Measurements from ENCODE around the gene FAH.
"Not testable (repeated sequence)": the region's sequence is repeated elsewhere in the genome, so short reads cannot be mapped to it uniquely, and the experiment has no call there.

Gene FAH

DNA sequence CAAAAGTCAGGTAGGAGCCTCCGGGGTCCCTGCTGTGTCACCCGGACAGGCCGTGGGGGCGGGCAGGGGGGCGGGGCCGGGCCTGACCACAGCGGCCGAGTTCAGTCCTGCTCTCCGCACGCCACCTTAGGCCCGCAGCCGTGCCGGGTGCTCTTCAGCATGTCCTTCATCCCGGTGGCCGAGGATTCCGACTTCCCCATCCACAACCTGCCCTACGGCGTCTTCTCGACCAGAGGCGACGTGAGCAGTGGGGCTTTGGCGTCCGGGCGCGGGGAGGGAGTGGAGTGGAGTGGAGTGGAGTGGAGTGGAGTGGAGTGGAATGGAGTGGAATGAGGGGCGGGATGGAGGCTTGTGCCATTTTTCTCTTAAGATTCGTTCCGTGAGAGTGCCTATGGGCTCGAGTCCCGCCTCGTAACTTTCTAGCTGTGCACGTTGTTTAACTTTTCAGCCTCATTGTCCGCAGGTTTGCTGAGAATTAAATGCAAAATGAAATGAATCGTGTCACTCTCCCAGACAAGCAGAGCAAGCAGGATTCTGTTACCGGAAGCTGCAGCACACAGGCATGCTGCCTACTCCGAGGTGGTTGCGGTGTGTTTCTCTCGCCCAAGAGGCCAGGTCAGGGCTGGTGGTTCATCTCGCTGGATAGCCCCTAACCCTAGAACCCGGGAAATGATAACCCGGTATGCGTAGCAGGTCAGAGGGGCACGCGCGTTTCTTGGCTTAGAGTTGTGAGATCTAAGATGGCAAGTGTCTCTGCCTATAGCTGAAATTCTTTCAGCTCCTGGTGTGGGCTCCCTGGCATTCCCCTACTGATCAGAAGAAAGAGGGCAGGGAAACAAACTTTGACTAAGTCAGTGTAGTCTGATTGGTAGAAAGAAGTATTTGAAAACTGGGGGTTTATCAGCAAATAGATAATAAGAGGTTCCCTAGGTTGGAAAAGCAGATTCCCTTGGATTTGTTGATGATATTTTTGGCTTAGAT is at the start of gene FAH:
Gene FAH (plus strand): TSS at position 104 of the 981 bp plus-strand sequence. CDS start 56 bp downstream, at position 160.
- no peak for DNase-seq

- DNase-seq: no peak
Observed at GRCh38 chr15:80105193-80105592, 47.6 kb upstream of the FAH start.

GRCh38 chr15:80105595-80105994 is 47.2 kb upstream of the FAH start:
- DNase-seq: no peak

- DNase-seq: no peak
Observed at GRCh38 chr15:80106051-80106450, 46.7 kb upstream of the FAH start.

GRCh38 chr15:80107204-80107603 is 45.6 kb upstream of the FAH start:
- no peak for DNase-seq

GRCh38 chr15:80107774-80108173 is 45.0 kb upstream of the FAH start:
- DNase-seq: no peak

DNA sequence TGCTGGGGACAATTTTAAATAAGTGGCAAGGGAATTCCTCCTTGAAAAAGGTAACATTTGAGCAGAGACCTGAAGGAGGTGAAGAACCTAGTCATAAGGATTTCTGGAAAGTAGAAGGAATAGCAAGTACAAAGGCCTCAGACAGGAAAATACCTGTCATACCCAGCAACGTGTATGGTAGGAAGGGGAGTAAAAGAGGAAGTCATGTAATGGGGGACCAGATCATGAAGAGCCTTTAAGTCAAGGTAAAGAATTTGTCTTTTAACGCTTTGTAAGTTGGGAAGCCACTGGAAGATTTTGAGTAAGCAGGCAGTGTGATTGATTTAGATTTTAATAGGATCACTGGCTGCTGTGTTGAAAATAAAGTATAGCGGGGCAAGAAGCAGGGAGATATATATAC is 43.4 kb upstream of the FAH start:
- DNase-seq: no peak

DNA sequence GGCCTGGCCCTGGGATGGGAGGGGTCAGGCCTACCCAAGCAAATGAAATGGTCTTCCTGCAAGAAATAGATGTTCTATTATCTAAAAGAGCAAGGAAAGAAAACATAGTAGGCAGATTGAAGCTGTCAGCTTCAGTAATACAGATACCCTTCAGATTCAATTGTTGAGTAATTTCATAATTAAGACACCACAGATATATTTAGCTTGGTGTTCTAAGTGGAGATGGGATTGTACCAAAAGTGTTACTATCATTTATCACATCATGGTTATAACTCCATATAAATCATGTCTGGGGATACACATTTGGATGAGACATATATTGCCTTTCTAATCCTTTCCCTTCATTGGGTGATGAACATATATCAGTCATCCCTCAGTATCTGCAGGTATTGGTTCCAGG is 41.9 kb upstream of the FAH start:
- DNase-seq: no peak

DNA sequence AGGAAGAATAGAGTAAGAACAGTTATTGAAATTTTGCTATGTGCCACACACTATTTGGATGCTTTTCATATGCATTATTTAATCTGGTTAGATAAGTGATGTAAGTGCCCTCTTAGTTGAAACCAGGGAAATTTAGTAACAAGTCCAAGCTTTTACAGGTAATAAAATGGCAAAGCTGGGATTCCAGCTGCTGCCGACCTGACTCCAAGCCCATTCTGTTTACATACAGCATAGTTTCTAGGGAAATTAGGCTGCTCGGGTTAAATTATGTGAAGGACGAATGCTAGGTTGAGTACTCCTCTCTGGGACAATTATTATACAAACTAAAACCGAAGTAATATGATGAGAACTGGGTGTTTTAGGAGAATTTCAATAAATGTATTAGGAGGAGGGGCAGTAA is 38.7 kb upstream of the FAH start:
- no peak for DNase-seq

- no peak for DNase-seq
Observed at GRCh38 chr15:80115021-80115420, 37.8 kb upstream of the FAH start.

GRCh38 chr15:80118956-80119355 is 33.8 kb upstream of the FAH start:
- no peak for DNase-seq

DNA sequence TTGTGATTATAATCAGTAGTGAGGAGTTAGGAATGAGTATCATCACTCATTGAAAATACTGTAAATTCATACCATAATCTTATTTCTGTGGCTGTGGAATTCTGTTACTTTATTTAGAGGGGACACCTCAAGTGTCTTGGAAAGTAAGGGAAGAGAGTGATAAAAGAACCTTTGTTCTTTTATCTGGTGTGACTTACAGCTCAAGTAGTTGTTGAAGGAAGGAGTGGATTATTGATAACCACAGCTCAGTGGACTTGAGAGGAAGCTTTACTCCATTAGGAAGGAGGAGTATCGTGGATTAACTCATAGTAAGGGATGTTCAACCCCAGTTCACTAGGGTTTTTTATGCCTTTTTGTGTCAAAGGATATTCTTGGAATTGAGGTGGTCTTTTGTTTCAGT is 32.2 kb upstream of the FAH start:
- DNase-seq: no peak

DNA sequence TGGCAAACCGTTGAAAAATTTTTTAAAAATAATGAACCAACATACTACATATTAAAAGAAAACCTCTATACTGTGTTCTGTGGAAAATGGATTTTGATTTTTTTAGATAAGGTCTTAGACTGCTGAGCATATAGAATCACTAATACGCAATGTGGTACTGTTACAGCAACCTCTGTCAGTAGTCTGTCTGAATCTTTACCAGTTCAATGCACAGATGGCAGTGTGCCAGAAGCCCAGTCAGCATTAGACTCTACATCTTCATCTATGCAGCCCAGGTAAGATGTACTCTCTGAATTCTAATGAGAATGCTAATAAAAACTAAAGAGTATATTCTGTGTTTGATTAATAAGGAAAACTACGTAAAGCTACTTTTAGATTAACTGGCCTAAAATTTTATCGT is 31.3 kb upstream of the FAH start:
- DNase-seq: no peak

DNA sequence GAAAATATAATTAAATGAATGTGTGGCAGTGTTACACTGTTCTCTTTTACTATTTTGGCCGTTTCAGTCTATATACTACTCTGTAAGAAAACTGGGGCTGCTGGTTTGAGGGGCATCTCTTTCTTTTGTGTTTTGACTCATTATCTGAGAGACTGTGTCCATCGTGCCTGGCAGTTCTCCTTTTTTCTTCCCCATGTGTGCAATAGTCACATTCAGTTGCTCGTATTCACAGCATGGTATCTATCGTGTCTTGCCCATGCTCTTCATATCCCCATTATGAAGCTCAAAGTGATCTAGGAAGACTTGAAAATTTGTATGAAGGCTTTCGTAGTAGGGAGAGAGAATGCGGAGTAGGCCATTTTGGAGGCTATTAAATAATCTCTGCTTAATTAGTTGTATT is 29.8 kb upstream of the FAH start:
- DNase-seq: peak; percentile 44

DNA sequence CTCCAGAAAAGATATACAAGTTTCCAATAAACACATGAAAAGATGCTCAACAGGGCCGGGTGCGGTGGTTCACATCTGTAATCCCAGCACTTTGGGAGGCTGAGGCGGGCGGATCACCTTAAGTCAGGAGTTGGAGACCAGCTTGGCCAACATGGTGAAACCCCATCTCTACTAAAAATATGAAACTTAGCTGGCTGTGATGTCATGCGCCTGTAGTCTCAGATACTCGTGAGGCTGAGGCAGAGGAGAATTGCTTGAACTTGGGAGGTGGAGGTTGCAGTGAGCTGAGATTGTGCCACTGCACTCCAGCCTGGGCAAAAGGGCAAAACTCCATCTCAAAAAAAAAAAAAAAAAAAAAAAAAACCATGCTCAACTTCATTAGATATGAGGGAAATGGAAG is 25.5 kb upstream of the FAH start:
- not testable (repeated sequence) for DNase-seq

- DNase-seq: no peak
Observed at GRCh38 chr15:80127911-80128310, 24.9 kb upstream of the FAH start.

DNA sequence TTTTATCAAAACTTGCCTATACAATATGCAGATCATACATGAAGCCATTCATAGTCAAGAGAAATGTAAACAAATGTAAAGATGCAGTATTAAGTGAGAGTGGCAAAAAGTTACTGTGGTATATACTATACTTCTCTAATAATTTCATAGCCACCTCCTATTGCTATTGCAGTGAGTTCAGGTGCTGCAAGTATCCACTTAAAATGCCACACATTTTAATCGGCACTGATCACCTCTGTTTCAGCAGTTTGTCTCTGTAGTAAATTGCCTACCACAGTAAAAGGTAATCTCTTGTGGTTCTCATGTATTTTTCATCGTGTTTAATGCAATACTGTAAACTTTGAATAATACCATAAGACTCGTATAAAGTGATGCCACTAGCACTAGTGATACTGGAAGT is 20.4 kb upstream of the FAH start:
- no peak for DNase-seq

- no peak for DNase-seq
Observed at GRCh38 chr15:80136854-80137253, 15.9 kb upstream of the FAH start.

DNA sequence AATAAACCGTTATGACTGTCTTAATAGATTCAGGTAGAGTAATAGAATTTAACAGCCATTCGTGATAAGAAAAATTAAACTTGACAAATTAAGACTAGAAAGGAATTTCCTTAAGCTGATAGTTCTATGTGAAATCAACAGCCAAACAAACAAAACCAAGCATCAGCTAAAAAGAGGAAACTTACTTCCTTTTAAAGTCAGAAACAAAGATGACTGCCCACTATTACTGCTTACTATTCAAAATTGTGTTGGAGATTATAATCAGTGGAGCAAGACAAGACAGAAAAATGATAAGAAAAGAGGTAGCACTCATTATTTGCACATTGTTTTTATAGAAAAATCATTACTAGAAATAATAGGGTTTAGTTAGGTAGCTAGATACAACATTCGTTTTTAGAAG is 13.8 kb upstream of the FAH start:
- no peak for DNase-seq

GRCh38 chr15:80140909-80141308 is 11.9 kb upstream of the FAH start:
- DNase-seq: no peak

DNA sequence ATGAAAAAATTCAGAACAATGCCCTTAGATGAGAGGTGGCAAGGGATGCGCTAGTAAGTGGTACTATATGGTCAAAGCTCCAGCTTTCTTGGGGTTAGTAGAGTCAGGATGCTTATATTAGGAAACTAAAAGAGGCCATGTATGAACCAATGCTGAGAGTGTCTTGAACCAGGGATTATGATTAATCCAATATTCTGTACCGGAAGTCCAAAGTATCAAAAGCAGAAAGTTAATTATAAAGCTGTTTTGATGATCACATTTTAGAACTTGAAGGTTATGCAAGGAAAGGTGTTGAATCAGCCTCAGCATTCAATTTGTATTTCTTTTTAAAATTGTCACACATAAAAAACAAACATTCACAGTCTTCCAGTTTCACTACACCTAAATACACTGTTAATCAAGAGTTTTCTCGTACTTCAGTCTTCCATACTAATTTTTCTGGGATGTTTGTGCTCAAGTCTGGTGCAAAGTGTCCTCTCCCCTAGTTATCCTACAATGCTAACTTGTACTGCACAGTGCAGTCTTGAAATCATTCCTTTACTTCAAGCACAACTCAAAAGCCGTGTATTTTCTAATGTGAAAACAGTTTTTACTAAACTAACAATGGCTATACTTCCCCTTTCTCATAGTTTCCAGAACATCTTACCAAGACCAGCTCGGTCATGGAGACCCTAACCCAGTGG is 10.7 kb upstream of the FAH start:
- DNase-seq: no peak

- no peak for DNase-seq
Observed at GRCh38 chr15:80142646-80143045, 10.2 kb upstream of the FAH start.

- no peak for DNase-seq
Observed at GRCh38 chr15:80151148-80151547, 1.7 kb upstream of the FAH start.

DNA sequence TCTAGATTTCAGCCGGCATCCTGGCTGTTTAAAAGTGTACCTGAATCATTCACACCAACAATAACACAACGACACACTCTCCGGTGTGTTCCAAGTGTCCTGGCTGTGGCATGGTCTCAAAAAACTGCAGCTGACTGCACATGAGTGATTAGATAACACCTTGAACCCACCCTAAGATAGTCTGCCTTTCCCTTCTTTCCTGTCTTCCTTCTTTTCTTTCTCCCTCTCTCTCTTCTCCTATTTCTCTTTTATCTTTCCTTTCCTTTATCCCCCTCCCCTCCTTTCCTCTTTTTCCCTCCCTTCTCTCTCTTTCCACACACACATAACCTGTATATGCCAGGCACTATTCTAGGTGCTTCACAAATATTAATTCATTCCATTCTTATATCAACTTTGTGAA is 1.2 kb upstream of the FAH start:
- no peak for DNase-seq

All from SIG-M5 (cell line).